ENCODE data around the gene C10orf67.
"Not testable (repeated sequence)": the region's sequence is repeated elsewhere in the genome, so short reads cannot be mapped to it uniquely, and the experiment has no call there.

The C10orf67 gene

GRCh38 chr10:23344241-23344841 lies at the start of gene C10orf67:
Gene C10orf67 (minus strand): TSS chr10:23344797. CDS start chr10:23344774, 23 bp downstream.
- peak; percentile 73 for DNase-seq

GRCh38 chr10:23391821-23392220 lies 47.2 kb upstream of the C10orf67 start:
- DNase-seq: no peak

DNA sequence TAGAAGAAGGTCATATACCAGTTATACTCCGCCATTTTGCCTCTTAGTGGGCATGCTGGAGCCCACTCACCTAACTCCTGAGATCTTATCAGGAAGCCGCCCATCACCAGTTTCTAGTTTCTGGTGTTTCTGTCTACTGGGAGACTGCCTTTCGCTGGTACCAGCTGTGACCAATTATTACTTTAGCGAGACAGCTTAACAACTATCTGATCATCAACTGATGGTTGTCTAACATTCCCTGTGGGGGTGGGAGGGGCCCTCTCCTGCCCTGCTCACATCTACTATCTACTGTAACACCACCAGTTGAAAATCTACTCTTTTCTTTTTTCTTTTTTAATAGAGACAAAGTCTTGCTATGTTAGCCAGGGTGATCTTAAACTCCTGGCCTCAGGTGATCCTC lies 46.2 kb upstream of the C10orf67 start:
- no peak for DNase-seq

GRCh38 chr10:23390408-23390807 lies 45.8 kb upstream of the C10orf67 start:
- not testable (repeated sequence) for DNase-seq

DNA sequence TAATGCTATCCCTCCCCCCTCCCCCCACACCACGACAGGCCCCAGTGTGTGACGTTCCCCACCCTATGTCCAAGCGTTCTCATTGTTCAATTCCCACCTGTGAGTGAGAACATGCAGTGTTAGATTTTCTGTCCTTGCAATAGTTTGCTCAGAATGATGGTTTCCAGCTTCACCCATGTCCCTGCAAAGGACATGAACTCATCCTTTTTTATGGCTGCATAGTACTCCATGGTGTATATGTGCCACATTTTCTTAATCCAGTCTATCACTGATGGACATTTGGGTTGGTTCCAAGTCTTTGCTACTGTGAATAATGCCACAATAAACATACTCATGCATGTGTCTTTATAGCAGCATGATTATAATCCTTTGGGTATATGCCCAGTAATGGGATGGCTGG lies 42.9 kb upstream of the C10orf67 start:
- not testable (repeated sequence) for DNase-seq

DNA sequence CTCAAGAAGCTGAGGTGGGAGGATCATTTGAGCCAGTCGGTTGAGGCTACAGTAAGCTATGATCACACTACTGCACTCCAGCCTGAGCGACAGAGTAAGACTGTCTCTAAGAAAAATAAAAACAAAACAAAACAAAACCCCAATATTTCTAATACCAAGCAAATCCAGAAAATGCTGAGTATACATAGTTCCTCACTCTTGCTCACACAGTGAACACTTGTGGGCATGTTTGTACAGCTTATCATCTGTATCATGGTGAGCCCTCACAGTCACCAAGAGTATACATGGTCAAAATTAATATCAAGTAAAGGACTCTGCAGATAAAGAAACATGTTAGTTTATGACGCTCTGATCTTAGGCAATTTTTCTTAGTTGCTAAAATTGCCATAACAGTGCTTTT lies 41.5 kb upstream of the C10orf67 start:
- no peak for DNase-seq

GRCh38 chr10:23384364-23384763 lies 39.8 kb upstream of the C10orf67 start:
- peak; percentile 37 for DNase-seq

GRCh38 chr10:23383637-23384036 lies 39.0 kb upstream of the C10orf67 start:
- no peak for DNase-seq

DNA sequence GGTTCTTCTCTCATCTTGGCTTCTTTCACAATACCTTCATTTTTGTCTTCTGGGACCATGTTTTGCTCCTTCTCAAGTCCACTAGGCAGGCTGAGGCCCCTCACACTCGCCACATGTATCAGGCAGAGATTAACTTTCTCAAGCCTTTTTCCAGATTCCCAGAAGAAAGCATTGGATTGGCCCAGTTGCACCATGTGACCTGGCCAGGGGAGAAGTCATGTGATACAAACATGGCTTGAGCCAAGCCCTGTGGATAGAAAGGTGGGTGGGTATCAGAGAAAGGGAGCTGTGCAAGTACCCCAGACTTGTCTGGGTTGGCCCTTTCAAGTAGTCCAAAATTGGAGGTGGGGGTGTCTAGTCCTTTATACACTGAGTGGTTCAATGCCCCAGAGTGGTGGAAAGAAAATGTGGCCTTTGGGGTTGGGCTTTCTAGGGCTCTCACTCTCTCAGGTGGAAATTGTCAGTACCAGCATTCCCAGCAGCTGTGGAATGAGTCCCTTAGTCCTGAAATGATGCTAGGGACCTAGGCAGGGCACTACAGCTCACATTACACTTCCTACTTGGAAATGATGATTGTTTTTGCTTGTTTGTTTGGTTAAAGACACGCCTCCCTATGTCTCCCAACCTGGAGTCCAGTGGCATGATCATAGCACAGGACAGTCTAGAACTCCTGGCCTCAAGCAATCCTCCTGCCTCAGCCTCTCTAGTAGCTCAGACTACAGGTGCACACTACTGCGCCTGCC lies 36.9 kb upstream of the C10orf67 start:
- DNase-seq: no peak

DNA sequence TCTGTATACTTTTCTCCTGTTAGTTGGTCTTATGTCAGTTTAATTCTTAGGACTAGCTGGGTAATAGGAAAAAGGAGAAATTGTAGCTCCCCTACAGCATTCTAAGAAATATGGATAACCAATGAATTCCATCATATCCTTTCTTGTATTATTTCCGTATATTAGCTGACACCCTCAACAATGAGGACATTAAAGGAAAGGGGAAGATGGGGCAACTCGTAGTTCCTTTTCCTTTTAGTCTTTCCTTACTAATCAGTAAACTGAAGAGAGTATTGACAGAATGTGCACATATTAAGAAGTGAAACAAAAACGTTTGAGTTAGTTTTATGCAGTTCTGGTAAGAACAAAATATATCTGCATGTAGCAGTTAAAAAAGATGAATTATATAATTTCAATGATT lies 35.1 kb upstream of the C10orf67 start:
- DNase-seq: no peak

DNA sequence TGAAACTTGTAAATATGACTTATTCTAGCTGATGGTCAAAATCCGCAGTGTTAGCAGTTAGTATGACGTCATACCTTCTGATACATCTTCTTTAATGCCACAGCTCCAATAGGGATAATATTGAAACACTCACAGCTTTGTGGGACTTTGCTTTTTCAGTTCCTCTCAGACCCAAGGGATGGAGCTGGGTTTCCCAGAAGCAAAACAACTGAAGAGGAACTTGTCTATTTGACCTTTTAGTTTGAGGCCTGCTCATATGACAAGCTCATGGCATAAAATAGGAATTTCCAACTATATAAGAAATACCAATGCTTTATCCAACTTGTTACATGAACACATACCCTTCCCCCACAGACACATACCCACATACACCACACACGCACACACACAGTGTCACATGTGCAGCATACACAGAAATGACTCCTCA lies 31.6 kb upstream of the C10orf67 start:
- DNase-seq: no peak

DNA sequence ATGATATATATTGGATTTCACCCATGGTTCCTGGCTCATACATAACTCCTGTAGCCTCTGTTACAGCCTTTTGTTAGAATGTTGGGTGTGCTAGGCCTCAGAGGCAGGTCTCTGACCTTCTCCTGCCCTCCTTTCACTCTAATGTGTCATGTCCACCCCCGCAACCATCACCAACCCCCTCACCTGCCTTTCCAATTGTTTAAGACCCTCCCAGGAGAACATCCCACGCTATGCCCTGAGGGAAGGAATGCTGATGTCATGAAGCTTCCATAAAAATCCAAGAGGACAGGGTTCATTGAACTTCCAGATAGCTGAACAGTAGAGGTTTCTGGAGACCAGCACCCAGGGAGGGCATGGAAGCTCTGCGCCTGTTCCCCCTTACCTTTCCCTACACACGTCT lies 30.8 kb upstream of the C10orf67 start:
- no peak for DNase-seq

DNA sequence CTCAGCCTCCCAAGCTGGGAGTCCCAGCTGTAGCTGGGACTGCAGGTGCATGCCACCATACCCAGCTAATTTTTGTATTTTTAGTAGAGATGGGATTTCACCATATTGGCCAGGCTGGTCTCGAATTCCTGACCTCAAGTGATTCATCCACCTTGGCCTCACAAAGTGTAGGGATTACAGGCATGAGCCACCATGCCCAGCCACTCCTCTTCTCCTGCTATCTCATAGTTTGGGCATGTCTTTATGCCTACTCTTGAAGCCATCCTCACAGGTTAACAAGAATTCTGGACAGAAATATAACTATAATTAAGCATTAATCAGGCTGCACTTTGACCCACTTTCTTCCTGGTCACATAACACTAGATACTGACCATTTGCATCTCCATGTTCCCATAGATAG lies 28.6 kb upstream of the C10orf67 start:
- no peak for DNase-seq

GRCh38 chr10:23371073-23371472 lies 26.5 kb upstream of the C10orf67 start:
- no peak for DNase-seq

DNA sequence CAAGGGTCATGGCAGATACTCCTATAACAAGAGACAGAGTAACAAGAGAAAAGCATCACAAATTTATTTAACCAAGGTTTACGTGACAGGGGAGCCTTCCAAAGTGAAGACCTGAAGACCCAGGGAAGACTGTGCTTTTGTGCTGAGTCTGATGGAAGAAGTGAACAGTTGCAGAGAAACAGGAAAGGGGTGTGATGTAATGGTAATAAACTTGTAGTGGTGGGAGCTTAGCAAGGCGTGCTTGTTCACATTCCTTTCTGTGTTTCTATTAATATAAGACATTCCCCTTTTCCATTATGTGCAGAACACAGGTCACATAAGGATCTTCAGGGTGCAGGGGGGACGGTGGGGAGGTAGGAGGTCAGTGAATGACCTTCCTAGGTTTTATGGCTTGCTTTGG lies 25.5 kb upstream of the C10orf67 start:
- peak; percentile 63 for DNase-seq

DNA sequence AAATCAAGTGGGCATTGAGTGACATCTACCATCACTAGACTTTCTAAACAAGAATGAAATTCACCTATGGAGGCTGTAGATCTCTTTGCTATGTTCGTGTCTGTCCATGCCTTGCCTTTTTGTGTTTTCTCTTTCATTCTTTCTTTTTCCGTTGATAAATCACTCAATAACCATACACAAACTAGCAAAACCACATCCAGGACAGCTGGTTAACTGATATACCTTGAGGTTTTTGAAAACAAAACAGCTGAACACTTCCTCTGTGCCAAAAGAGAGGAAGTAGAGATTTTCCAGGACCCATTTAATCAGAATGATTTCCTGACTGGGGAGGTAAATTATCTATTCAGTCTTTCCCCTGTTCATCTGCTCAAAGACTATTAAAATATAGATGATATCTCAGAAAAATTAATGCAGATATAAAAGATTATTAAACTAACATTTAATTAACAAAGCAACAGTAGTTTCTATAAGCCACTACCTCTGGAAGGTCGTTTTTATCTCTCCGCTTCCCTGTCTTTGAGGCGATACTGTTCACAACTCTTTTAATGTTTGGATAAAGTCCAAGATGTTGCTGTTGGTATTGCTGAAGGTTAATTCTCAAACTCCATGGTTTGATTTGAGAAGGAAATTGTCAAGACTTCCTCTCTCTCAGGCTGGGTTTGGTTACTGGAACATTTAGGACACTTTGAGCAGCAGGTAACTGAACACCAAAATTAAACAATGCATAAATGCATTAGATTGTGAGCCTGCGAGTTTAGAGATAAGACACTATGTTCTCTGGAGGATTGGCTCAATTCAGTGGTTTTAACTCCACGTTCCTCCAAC lies 24.4 kb upstream of the C10orf67 start:
- DNase-seq: no peak

- DNase-seq: peak; percentile 21
These were observed 23.4 kb upstream of the C10orf67 start for GRCh38 chr10:23367896-23368595.

DNA sequence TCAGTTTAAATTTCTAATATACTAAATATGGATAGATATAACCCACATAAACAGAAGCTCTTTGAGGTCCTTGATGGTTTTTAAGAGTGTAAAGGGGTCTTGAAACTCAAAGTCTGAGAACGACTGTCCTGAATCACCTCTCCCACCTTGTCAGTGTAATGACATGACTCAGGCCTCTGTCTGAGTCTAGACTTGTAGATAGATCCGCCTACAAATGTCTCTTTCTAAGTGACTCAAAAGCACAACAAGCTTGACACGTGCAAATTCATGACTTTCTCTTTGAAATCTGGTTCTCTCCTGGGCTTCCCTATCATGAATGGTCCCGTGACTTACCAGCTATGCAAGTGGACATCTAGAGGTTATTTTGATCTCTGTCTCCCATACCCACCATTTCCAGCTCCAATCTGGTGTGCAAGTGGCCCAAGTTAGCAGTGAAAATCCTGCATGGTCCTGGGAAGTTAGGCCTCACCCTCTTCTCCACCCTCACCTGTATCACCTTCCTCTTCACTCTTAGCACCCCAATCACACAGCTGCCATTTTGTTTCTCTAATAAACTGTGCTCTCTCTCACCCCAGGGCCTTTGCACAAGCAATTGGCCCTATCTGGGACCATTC lies 20.9 kb upstream of the C10orf67 start:
- not testable (repeated sequence) for DNase-seq

DNA sequence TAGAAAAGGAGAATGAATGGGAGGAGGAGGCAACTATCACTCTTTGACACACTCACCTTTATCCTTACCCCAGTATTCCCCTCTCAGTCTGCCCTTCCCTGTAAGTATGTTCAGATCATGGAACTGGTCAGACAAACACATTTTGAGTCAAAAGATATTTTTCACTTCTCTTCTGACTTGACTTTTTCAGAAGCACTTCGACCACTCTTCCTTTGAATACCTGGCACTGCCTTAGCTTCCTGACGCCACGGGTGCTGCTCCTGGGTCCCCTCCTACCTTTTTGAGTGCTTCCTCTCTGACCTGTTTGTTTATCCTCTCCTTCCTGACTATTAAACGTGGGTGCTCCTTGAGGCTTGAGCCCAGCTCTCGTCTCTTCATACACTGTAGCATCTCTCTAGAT lies 19.8 kb upstream of the C10orf67 start:
- DNase-seq: no peak

DNA sequence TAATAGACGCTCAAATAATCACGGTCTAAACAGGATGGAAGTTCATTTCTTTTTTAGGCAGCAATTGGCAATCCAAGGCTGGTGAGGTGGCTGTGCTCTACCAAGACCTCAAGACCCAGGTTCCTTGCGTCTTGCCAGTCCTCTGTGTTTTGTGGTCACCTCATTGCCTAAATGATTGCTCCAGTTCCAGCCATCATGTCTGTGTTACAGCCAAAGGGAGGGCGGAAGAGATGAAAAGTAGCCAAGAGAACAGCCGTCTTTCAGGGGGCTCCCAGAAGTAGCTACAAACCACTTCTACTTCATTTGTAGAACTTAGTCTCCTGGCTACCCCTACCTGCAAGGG lies 19.2 kb upstream of the C10orf67 start:
- DNase-seq: no peak

- no peak for DNase-seq
These were observed 18.5 kb upstream of the C10orf67 start for GRCh38 chr10:23362879-23363792.
